Astrocyte (in vitro differentiated cells and primary cell): ENCODE data around the gene CECR2. TPM values are rescaled to one million over a fixed set of nuclear protein-coding genes. Genes with fewer than 3 reads are reported as not detected.
"Not testable (repeated sequence)": the region's sequence is repeated elsewhere in the genome, so short reads cannot be mapped to it uniquely, and the experiment has no call there.

Experiments used
- DNase-seq: peaks from one replicate; pipeline ENCODE4 v3.0.0-alpha.2; 2010; ENCODE audit warnings: low read depth
- FAIRE-seq: peaks from 2 replicates; lab custom pipeline; 2011; peaks lifted over from hg19 to GRCh38; lab: Jason Lieb, UNC
- H2AFZ ChIP-seq: 2 replicates; pipeline ENCODE4 v1.6.0; 2012; ENCODE audit warnings: low read depth, low read length, inconsistent platforms
- H3K27ac ChIP-seq: 2 replicates; pipeline ENCODE4 v1.5.1; 2011; ENCODE audit warnings: low read depth, low read length, inconsistent platforms
- H3K27me3 ChIP-seq: 2 replicates; pipeline ENCODE4 v1.6.0; 2011; ENCODE audit warnings: low read length, inconsistent platforms; ENCODE audit not compliant: insufficient read depth
- H3K36me3 ChIP-seq: 2 replicates; pipeline ENCODE4 v1.5.1; 2011; ENCODE audit warnings: low read length, inconsistent platforms; ENCODE audit not compliant: insufficient read depth
- H3K4me1 ChIP-seq: 2 replicates; pipeline ENCODE4 v1.5.1; 2011; ENCODE audit warnings: low read length, inconsistent platforms; ENCODE audit not compliant: insufficient read depth
- H3K4me2 ChIP-seq: 2 replicates; pipeline ENCODE4 v1.6.0; 2012; ENCODE audit warnings: low read length, inconsistent platforms
- H3K4me3 ChIP-seq: 2 replicates; pipeline ENCODE4 v1.5.1; 2011; ENCODE audit warnings: low read depth, mild to moderate bottlenecking, low read length, inconsistent platforms; ENCODE audit not compliant: insufficient read depth
- H3K79me2 ChIP-seq: 2 replicates; pipeline ENCODE4 v1.6.0; 2012; ENCODE audit warnings: mild to moderate bottlenecking, low read length, inconsistent platforms; ENCODE audit not compliant: insufficient read depth
- H3K9ac ChIP-seq: 2 replicates; pipeline ENCODE4 v1.6.0; 2012; ENCODE audit warnings: mild to moderate bottlenecking, low read length, inconsistent platforms
- H3K9me3 ChIP-seq: 2 replicates; pipeline ENCODE4 v1.5.1; 2012; ENCODE audit warnings: low read depth, mild to moderate bottlenecking, low read length, inconsistent platforms; ENCODE audit not compliant: insufficient read depth
- H4K20me1 ChIP-seq: 2 replicates; pipeline ENCODE4 v1.6.0; 2012; ENCODE audit warnings: low read length, inconsistent platforms; ENCODE audit not compliant: insufficient read depth
- H3K27ac Mint-ChIP-seq: one replicate; pipeline ENCODE4 v1.8.0; 2021; ENCODE audit warnings: mild to moderate bottlenecking, mixed read lengths; ENCODE audit not compliant: unreplicated experiment
- H3K27me3 Mint-ChIP-seq: one replicate; pipeline ENCODE4 v1.8.0; 2021; ENCODE audit warnings: low read depth, mixed read lengths; ENCODE audit not compliant: unreplicated experiment
- H3K36me3 Mint-ChIP-seq: one replicate; pipeline ENCODE4 v1.8.0; 2021; ENCODE audit warnings: low read depth, mixed read lengths; ENCODE audit not compliant: unreplicated experiment
- H3K4me1 Mint-ChIP-seq: one replicate; pipeline ENCODE4 v1.8.0; 2021; ENCODE audit warnings: low read depth, mixed read lengths; ENCODE audit not compliant: unreplicated experiment
- H3K4me3 Mint-ChIP-seq: one replicate; pipeline ENCODE4 v1.8.0; 2021; ENCODE audit warnings: mild to moderate bottlenecking, moderate library complexity, mixed read lengths; ENCODE audit not compliant: unreplicated experiment
- H3K9me3 Mint-ChIP-seq: one replicate; pipeline ENCODE4 v1.8.0; 2021; ENCODE audit warnings: mild to moderate bottlenecking, mixed read lengths; ENCODE audit not compliant: unreplicated experiment
- CTCF ChIP-seq: IDR thresholded peaks from 2 replicates; pipeline ENCODE4 v1.5.1; 2011; ENCODE audit warnings: low read depth, mild to moderate bottlenecking, inconsistent platforms, low read length, moderate library complexity; ENCODE audit not compliant: insufficient read depth
- EZH2 ChIP-seq: IDR thresholded peaks from 2 replicates; pipeline ENCODE4 v1.6.1; 2012; ENCODE audit warnings: mild to moderate bottlenecking, low read length, inconsistent platforms; ENCODE audit not compliant: insufficient read depth
- total RNA-seq: library from RNA; stranded (reverse); gene quantifications from 2 replicates; pipeline ENCODE4 v1.2.1, GENCODE V29; 2021

Gene CECR2
- total RNA-seq, 1 donor from 2014 or later: 15.7 TPM

GRCh38 chr22:17563936-17564391, 194.7 kb downstream of the CECR2 start:
- Histone ChIP-seq H3K9me3 (no peaks in the 10 kb centered on the region), H3K27ac (no peak overlapping the region), H3K4me2 (peak overlapping the region; percentile 47), H2AFZ (peak overlapping the region; percentile 13), H3K9ac (no peak overlapping the region), H4K20me1 (no peaks in the 10 kb centered on the region), H3K36me3 (no peaks in the 10 kb centered on the region), H3K27me3 (peaks cover 3% of the 10 kb centered on the region), H3K79me2 (no peaks in the 10 kb centered on the region), H3K4me3 (no peak overlapping the region), H3K4me1 (peaks cover 8% of the 10 kb centered on the region)
- H3K27ac Mint-ChIP-seq: no peak overlapping the region
- FAIRE-seq (no peak), DNase-seq (peak; percentile 11)
- no peaks in the 10 kb centered on the region for H3K27me3 Mint-ChIP-seq
- H3K4me1 Mint-ChIP-seq: peaks cover 10% of the 10 kb centered on the region
- TF ChIP-seq EZH2: no peak
- TF ChIP-seq CTCF: no peak
- H3K36me3 Mint-ChIP-seq: peaks cover 10% of the 10 kb centered on the region
- no peak overlapping the region for H3K4me3 Mint-ChIP-seq
- no peaks in the 10 kb centered on the region for H3K9me3 Mint-ChIP-seq

GRCh38 chr22:17566016-17566687, 196.9 kb downstream of the CECR2 start:
- not testable (repeated sequence) for H3K27ac Mint-ChIP-seq, FAIRE-seq

GRCh38 chr22:17566776-17567175, 197.5 kb downstream of the CECR2 start:
- H3K9me3 ChIP-seq: no peaks in the 10 kb centered on the region
- FAIRE-seq (no peak), DNase-seq (no peak)
- H3K4me3 Mint-ChIP-seq: no peak overlapping the region
- peaks cover 3% of the 10 kb centered on the region for H3K27me3 ChIP-seq
- no peak overlapping the region for H3K27ac Mint-ChIP-seq
- H3K36me3 Mint-ChIP-seq: peaks cover 4% of the 10 kb centered on the region
- no peaks in the 10 kb centered on the region for H3K9me3 Mint-ChIP-seq
- H3K4me1 Mint-ChIP-seq: peaks cover 26% of the 10 kb centered on the region
- H3K27ac ChIP-seq: no peak overlapping the region
- TF ChIP-seq CTCF (no peak), EZH2 (no peak)
- H3K27me3 Mint-ChIP-seq: no peaks in the 10 kb centered on the region
- no peak overlapping the region for H2AFZ ChIP-seq
- H3K4me3 ChIP-seq: no peak overlapping the region
- peaks cover 32% of the 10 kb centered on the region for H3K4me1 ChIP-seq
- H4K20me1 ChIP-seq: no peaks in the 10 kb centered on the region
- no peak overlapping the region for H3K9ac ChIP-seq
- no peaks in the 10 kb centered on the region for H3K36me3 ChIP-seq
- H3K4me2 ChIP-seq: no peak overlapping the region
- no peaks in the 10 kb centered on the region for H3K79me2 ChIP-seq

More at GRCh38 chr22:17566016-17566687, 196.9 kb downstream of the CECR2 start:
- H3K4me2 ChIP-seq, H3K4me3 ChIP-seq, H3K9me3 ChIP-seq, H3K79me2 ChIP-seq, H3K36me3 Mint-ChIP-seq, H3K9me3 Mint-ChIP-seq, H3K9ac ChIP-seq, H4K20me1 ChIP-seq, DNase-seq, H3K4me3 Mint-ChIP-seq, H3K27me3 Mint-ChIP-seq, H3K36me3 ChIP-seq, H3K27me3 ChIP-seq, H3K27ac ChIP-seq, H2AFZ ChIP-seq: not testable (repeated sequence)
- peaks cover 26% of the 10 kb centered on the region for H3K4me1 Mint-ChIP-seq
- H3K4me1 ChIP-seq: peaks cover 29% of the 10 kb centered on the region
